Measurements from ENCODE around the gene LAMB1. TPM values are rescaled to one million over a fixed set of nuclear protein-coding genes. Genes with fewer than 3 reads are reported as not detected.

LAMB1 gene
- total RNA-seq, 4 donors from 2014 or later: 76.7 to 216 (median 84.6) TPM

GRCh38 chr7:107975394-107976013, 27.5 kb downstream of the LAMB1 start:
- Histone ChIP-seq H3K36me3 (peaks cover 45% of the 10 kb centered on the region), H3K4me1 (peaks cover 33% of the 10 kb centered on the region), H3K4me3 (no peak overlapping the region), H3K9me3 (no peaks in the 10 kb centered on the region), H3K27ac (no peak overlapping the region), H3K27me3 (no peaks in the 10 kb centered on the region)
- DNase-seq (ENCODE audit: low spot score in 2 of 2): no peak
- 95% methylated on average over 13 of the region's 13 CpGs for WGBS
- TF ChIP-seq CTCF (IDR thresholded peaks at IDR 0.05) (no peak), EP300 (IDR thresholded peaks at IDR 0.05) (no peak), POLR2A (IDR thresholded peaks at IDR 0.05) (no peak), POLR2AphosphoS5 (IDR thresholded peaks at IDR 0.05) (no peak)

GRCh38 chr7:107973861-107974260, 29.1 kb downstream of the LAMB1 start:
- DNase-seq (ENCODE audit: low spot score in 2 of 2): no peak
- peaks cover 39% of the 10 kb centered on the region for H3K4me1 ChIP-seq
- no peaks in the 10 kb centered on the region for H3K27me3 ChIP-seq
- TF ChIP-seq CTCF (IDR thresholded peaks at IDR 0.05): no peak
- no peak for TF ChIP-seq EP300 (IDR thresholded peaks at IDR 0.05)
- TF ChIP-seq POLR2AphosphoS5 (IDR thresholded peaks at IDR 0.05): no peak
- TF ChIP-seq POLR2A (IDR thresholded peaks at IDR 0.05): no peak
- peak overlapping the region; percentile 15 for H3K27ac ChIP-seq
- H3K9me3 ChIP-seq: no peaks in the 10 kb centered on the region
- H3K36me3 ChIP-seq: peaks cover 37% of the 10 kb centered on the region
- no peak overlapping the region for H3K4me3 ChIP-seq

DNA sequence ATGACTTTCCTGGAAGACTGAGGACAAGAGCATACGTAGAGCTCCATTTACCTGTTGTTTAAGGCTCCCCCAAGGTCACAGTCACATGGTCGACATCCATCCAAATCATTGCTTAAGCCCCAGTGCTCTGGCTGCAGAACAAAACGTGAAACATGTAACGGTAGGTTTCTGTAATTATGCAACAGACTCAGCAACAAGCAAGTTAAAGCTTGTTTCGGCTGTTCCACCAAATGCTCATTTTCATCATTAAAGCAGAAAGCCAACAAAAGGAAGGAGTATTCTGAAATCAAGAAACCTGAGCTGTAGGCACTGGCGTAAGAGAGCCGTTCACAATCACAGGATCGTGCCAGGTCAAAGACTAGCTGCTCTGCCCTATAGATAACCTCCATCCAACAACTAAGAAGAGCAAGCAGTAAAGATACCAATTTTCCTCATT, 30.0 kb downstream of the LAMB1 start:
- DNase-seq (ENCODE audit: low spot score in 2 of 2): no peak
- WGBS: 60% methylated on average over 8 of the region's 8 CpGs

DNA sequence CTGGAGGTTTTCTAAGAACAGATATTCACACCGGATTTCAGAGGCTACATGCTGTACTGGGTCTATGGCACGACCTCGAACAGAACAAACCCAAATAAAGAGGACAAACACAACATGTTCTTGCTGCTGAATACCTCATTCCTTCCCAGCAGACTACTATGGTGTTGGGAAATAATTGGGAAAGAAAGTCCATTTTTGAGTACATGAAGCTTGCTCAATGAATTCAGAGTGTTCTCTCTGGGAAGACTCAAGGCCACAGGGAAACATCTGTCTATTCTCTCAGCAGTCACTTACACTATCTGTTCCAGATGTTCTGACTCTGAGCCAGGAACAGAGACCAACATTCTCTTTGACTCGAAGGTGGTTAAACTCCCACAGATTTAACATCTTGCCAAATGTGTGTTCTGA, 30.9 kb downstream of the LAMB1 start:
- Histone ChIP-seq H3K27ac (peak overlapping the region; percentile 58), H3K4me1 (peaks cover 39% of the 10 kb centered on the region), H3K36me3 (peaks cover 26% of the 10 kb centered on the region), H3K27me3 (no peaks in the 10 kb centered on the region), H3K4me3 (no peak overlapping the region), H3K9me3 (no peaks in the 10 kb centered on the region)
- TF ChIP-seq POLR2A (IDR thresholded peaks at IDR 0.05) (no peak), EP300 (IDR thresholded peaks at IDR 0.05) (peak; percentile 99), CTCF (IDR thresholded peaks at IDR 0.05) (no peak), POLR2AphosphoS5 (IDR thresholded peaks at IDR 0.05) (peak; percentile 91 to 98 (median 97))
- no peak for DNase-seq (ENCODE audit: low spot score in 2 of 2)
- WGBS: 34% methylated on average over 4 of the region's 4 CpGs

More for the DNA sequence above, 30.0 kb downstream of the LAMB1 start:
- Histone ChIP-seq H3K4me1 (peaks cover 39% of the 10 kb centered on the region), H3K4me3 (no peak overlapping the region), H3K36me3 (peaks cover 35% of the 10 kb centered on the region), H3K9me3 (no peaks in the 10 kb centered on the region), H3K27ac (peak overlapping the region; percentile 58), H3K27me3 (no peaks in the 10 kb centered on the region)
- TF ChIP-seq EP300 (IDR thresholded peaks at IDR 0.05) (peak; percentile 65), CTCF (IDR thresholded peaks at IDR 0.05) (no peak)

DNA sequence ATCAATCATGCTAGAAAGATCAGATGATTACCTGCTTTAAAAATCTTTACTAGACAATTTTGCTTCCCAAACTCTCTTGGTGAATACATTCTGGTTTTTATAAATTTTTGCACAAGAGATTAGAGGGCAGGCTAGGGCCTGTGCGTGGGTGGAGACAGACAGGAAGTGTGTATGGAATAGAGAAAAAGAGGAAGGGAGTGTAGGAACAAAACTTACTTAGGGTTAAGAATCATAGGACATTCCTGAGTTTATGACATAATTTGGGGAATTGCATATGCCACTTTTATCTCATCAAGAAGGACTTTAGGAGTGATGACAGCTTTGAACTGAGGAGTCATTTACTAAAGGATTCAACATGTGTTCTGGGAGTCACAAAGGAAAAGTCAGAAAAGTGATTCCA, 31.3 kb downstream of the LAMB1 start:
- Histone ChIP-seq H3K36me3 (peaks cover 22% of the 10 kb centered on the region), H3K9me3 (no peaks in the 10 kb centered on the region), H3K4me3 (no peak overlapping the region), H3K27me3 (no peaks in the 10 kb centered on the region), H3K27ac (peak overlapping the region; percentile 58), H3K4me1 (peaks cover 39% of the 10 kb centered on the region)
- 22% methylated on average over 1 of the region's 1 CpG for WGBS
- TF ChIP-seq EP300 (IDR thresholded peaks at IDR 0.05) (no peak), CTCF (IDR thresholded peaks at IDR 0.05) (no peak), POLR2AphosphoS5 (IDR thresholded peaks at IDR 0.05) (no peak), POLR2A (IDR thresholded peaks at IDR 0.05) (no peak)
- DNase-seq (ENCODE audit: low spot score in 2 of 2): no peak

All from suprapubic skin (tissue), 4 donors.